GM12878 (cell line): ENCODE data around the gene MYO7A. TPM values are rescaled to one million over a fixed set of nuclear protein-coding genes. Genes with fewer than 3 reads are reported as not detected.

Experiments
- ATAC-seq: fragments of 200-7000 bp; cut with Tn5 transposase; 3 replicates; pipeline ENCODE4 v1.9.1; 2020; ENCODE audit warnings: mild to moderate bottlenecking, moderate library complexity
- BruUV-seq: library from RNA; stranded (reverse); fragments of 400-500 nt; replicated peaks from 2 replicates; lab custom pipeline; 2021; lab: Mats Ljungman, UMichigan
- CTCF ChIA-PET: fragments of 300-600 bp; sonication (Branson Sonifier 250); formaldehyde crosslinking; extraction: SDS; loops from one replicate; lab custom pipeline; 2021; ENCODE audit warnings: inconsistent platforms; lab: Yijun Ruan, JAX
- POLR2A ChIA-PET: fragments of 350-600 bp; formaldehyde crosslinking; extraction: SDS; loops from one replicate; lab custom pipeline; 2021; ENCODE audit warnings: inconsistent platforms; lab: Charles Lee
- RAD21 ChIA-PET: fragments of 300-600 bp; sonication (Branson Sonifier 250); formaldehyde crosslinking; loops from one replicate; lab custom pipeline; 2023; ENCODE audit warnings: antibody characterized with exemption; ENCODE audit not compliant: unreplicated experiment; lab: Charles Lee
- SMC1A ChIA-PET: fragments of 300-600 bp; sonication (Branson Sonifier 250); formaldehyde crosslinking; loops from one replicate; lab custom pipeline; 2023; ENCODE audit not compliant: unreplicated experiment, uncharacterized antibody; lab: Charles Lee
- DNase-seq: peaks from one replicate; pipeline ENCODE4 v3.0.0-alpha.2; 2011; ENCODE audit warnings: low read depth, low spot score
- FAIRE-seq: peaks from 3 replicates; lab custom pipeline; 2011; peaks lifted over from hg19 to GRCh38; lab: Jason Lieb, UNC
- H2AFZ ChIP-seq: 2 replicates; pipeline ENCODE4 v1.6.0; 2011; ENCODE audit warnings: low read depth, low read length, control low read depth; ENCODE audit not compliant: control insufficient read depth
- H3K27ac ChIP-seq: 2 replicates; pipeline ENCODE4 v1.5.1; 2011; ENCODE audit warnings: control low read depth; ENCODE audit not compliant: control insufficient read depth, insufficient read depth
- H3K27me3 ChIP-seq, 2 experiments: replicated peaks in 1 of 2; 2 replicates each; pipeline versions ENCODE4 v1.6.0 to v1.6.1; 2011; ENCODE audit warnings: low read length in 1 of 2; ENCODE audit not compliant: control insufficient read depth in 2 of 2, insufficient read depth in 2 of 2
- H3K36me3 ChIP-seq, 2 experiments: 2 replicates each; pipeline ENCODE4 v1.5.1; 2011; ENCODE audit warnings: low read length in 1 of 2; ENCODE audit not compliant: control insufficient read depth in 2 of 2, insufficient read depth in 2 of 2
- H3K4me1 ChIP-seq: 2 replicates; pipeline ENCODE4 v1.6.1; 2011; ENCODE audit warnings: mild to moderate bottlenecking, low read length, moderate library complexity, mixed read lengths; ENCODE audit not compliant: control insufficient read depth, insufficient read depth
- H3K4me2 ChIP-seq: 2 replicates; pipeline ENCODE4 v1.6.0; 2011; ENCODE audit warnings: control low read depth; ENCODE audit not compliant: control insufficient read depth, insufficient read depth
- H3K4me3 ChIP-seq: fragments of 200-600 bp; sonication (generic); 2 replicates; pipeline ENCODE4 v1.5.1; 2016
- H3K79me2 ChIP-seq: 2 replicates; pipeline ENCODE4 v1.6.0; 2011; ENCODE audit warnings: low read length; ENCODE audit not compliant: control insufficient read depth, insufficient read depth
- H3K9ac ChIP-seq: 2 replicates; pipeline ENCODE4 v1.8.0; 2011; ENCODE audit warnings: low read length, control low read depth, mixed read lengths; ENCODE audit not compliant: control insufficient read depth, insufficient read depth
- H3K9me3 ChIP-seq: replicated peaks from 3 replicates; pipeline ENCODE4 v1.5.1; 2011; ENCODE audit warnings: mild to moderate bottlenecking, low read length; ENCODE audit not compliant: control insufficient read depth, insufficient read depth
- H4K20me1 ChIP-seq: 2 replicates; pipeline ENCODE4 v1.6.0; 2011; ENCODE audit not compliant: control insufficient read depth, insufficient read depth
- CBX3 ChIP-seq: fragments of 200-600 bp; sonication (generic); IDR thresholded peaks from 2 replicates; pipeline ENCODE4 v1.6.1; 2016; ENCODE audit warnings: low read depth, borderline replicate concordance
- DPF2 ChIP-seq: fragments of 450-650 bp; IDR thresholded peaks from 2 replicates; pipeline ENCODE4 v1.6.1; 2017; ENCODE audit warnings: mild to moderate bottlenecking
- KLF5 ChIP-seq: fragments of 450-650 bp; IDR thresholded peaks from 2 replicates; pipeline ENCODE4 v1.6.1; 2014; ENCODE audit warnings: mild to moderate bottlenecking; ENCODE audit not compliant: partially characterized antibody
- SMAD5 ChIP-seq: IDR thresholded peaks from 2 replicates; pipeline ENCODE4 v1.6.1; 2016; ENCODE audit warnings: antibody characterized with exemption, low read depth
- WGBS: methylation state at CpG from one replicate; pipeline ENCODE4 v1.1.6; 2016; ENCODE audit warnings: low lambda C conversion rate; ENCODE audit not compliant: insufficient replicate concordance, insufficient coverage; ENCODE audit errors: missing lambda C conversion rate; 5-methylcytosine and 5-hydroxymethylcytosine counted together
- in situ Hi-C: fragments of 300-500 bp; cut with MboI; formaldehyde crosslinking; loops from 9 replicates; pipeline ENCODE4 v1.14.3; 2018; ENCODE audit warnings: mixed read lengths
- intact Hi-C: fragments of 100-400 bp; cut with micrococcal nuclease; formaldehyde crosslinking; loops from one replicate; pipeline ENCODE4 v1.14.2; 2022; ENCODE audit not compliant: unreplicated experiment
- polyA plus RNA-seq, 11 experiments: library from polyadenylated mRNA; depleted of rRNA in 4 of 11; unstranded in 6 of 11; stranded (reverse) in 5 of 11; fragments of >200 nt; fragmentation: Nextera tagmentation in 4 of 11; fragmentation: Illumina TruSeq in 1 of 11; extraction: Ambion mirVana in 4 of 11; extraction: Trizol in 1 of 11; gene quantifications; 1 replicate in 1 of 11; 2 replicates in 10 of 11; pipeline versions ENCODE4 v1.2.1 to v1.2.3, GENCODE V29; 2011 to 2016; ENCODE audit warnings: inconsistent platforms in 2 of 11, missing spikeins in 2 of 11, low read depth in 1 of 11
- total RNA-seq, 4 experiments: library from RNA; depleted of rRNA in 3 of 4; stranded (reverse); fragments of >200 nt in 3 of 4; fragmentation: Illumina TruSeq in 1 of 4; extraction: Trizol in 1 of 4; gene quantifications; 2 replicates each; pipeline versions ENCODE4 v1.2.1 to v1.2.3, GENCODE V29; 2013 to 2021
- TF ChIP-seq, protein P1 (sequence below): IDR thresholded peaks from 2 replicates; pipeline ENCODE4 v1.6.1; 2012; ENCODE audit warnings: mild to moderate bottlenecking, low read depth, low read length
- TF ChIP-seq, protein P2 (sequence below): fragments of 150-350 bp; IDR thresholded peaks from 2 replicates; pipeline ENCODE4 v1.6.1; 2014; ENCODE audit warnings: mild to moderate bottlenecking, low read depth, low read length

Gene MYO7A
- total and polyA plus RNA-seq, 10 of the 15 experiments (the other 5 are each of a cell fraction or from before 2014, with no cell fraction given) = 0.01 to 0.21 (median 0.04) TPM; not detected in 6

DNA sequence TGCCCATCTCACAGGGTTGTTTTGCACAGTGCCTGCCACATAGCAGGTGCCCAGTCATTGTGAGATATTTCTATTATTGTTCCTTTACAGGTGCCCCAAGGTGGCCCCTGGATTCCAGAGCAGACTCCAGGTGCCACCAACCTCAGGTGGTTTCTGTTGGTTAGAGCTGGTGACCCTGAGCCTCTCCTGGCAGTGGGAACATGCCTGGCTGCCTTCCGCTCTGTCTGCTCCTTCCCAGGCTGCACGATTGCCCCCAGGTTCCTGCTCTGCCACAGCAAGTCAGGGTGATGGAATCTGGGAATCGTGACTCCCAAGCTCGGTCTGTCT lies 38.0 kb upstream of the MYO7A start:
- ChIA-PET SMC1A (interaction anchor here (1.8 to 3.6 kb wide), 5 partner anchors 9 to 170 kb away, joined by 4 to 41 read pairs (median 24); no protein-coding TSS in a partner anchor), POLR2A (no interaction called here), RAD21 (interaction anchor here (0.8 to 5.9 kb wide), 5 partner anchors 25 to 169 kb away, joined by 3 to 84 read pairs (median 3); no protein-coding TSS in a partner anchor), CTCF (interaction anchor here (0.8 to 5.4 kb wide), 12 partner anchors 10 to 660 kb away, joined by 3 to 146 read pairs (median 6); partner anchors contain the start of genes B3GNT6 and CAPN5)
- Histone ChIP-seq H3K36me3 (no peaks in the 10 kb centered on the region), H4K20me1 (no peaks in the 10 kb centered on the region), H2AFZ (no peak overlapping the region), H3K79me2 (no peaks in the 10 kb centered on the region), H3K27ac (no peak overlapping the region), H3K27me3 (no peaks in the 10 kb centered on the region), H3K9ac (no peak overlapping the region), H3K4me3 (no peak overlapping the region), H3K4me2 (no peak overlapping the region), H3K4me1 (no peaks in the 10 kb centered on the region), H3K9me3 (no peaks in the 10 kb centered on the region)
- 35% methylated on average over 4 of the region's 4 CpGs for WGBS
- in situ Hi-C loops (loop anchor here (5.0 kb wide), 1 partner anchor 43 kb away; no protein-coding TSS in a partner anchor), intact Hi-C loops (no loop called here)
- ATAC-seq = no peak
- FAIRE-seq = no peak
- BruUV-seq = no TSS peak
- DNase-seq = no peak
- TF ChIP-seq KLF5 = no peak

DNA sequence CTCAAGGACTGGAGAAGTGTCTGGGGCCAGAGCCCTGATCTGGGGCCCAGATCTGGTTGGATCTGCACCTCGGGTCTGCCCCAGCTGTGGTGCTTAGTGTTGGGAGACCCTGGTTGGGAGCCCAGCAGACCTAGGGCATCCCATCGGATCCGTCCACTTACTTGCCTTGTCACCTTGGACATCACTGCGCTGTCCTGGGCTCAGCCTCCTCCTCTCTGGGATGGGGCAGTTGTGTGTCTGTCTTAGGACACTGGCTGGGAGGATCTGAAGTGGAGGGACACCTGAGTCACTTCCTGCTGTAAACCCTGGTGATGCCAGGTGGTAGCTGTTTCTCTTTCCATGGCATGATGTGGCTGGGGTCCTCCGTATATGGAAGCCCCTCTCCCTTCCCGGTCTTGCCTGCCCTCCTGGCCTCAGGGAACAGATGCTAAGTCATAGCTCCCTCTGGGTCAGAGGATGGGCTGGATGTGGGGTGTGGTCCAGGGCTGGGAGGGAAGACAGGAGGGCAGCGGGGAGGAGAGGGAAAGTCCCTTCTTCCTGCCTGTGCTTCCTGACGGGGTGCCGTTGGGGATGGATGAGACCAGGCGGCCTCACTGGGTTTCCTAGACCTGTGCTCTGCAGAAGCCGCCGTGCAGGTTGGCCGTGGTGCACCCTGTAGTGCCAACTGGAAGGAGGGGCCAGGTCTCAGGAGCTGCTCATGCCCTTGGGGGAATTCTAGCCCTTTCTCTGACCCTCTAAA lies 37.5 kb upstream of the MYO7A start:
- TF ChIP-seq CBX3 (no peak), SMAD5 (no peak), DPF2 (no peak)
- TF ChIP-seq, protein P1, sequence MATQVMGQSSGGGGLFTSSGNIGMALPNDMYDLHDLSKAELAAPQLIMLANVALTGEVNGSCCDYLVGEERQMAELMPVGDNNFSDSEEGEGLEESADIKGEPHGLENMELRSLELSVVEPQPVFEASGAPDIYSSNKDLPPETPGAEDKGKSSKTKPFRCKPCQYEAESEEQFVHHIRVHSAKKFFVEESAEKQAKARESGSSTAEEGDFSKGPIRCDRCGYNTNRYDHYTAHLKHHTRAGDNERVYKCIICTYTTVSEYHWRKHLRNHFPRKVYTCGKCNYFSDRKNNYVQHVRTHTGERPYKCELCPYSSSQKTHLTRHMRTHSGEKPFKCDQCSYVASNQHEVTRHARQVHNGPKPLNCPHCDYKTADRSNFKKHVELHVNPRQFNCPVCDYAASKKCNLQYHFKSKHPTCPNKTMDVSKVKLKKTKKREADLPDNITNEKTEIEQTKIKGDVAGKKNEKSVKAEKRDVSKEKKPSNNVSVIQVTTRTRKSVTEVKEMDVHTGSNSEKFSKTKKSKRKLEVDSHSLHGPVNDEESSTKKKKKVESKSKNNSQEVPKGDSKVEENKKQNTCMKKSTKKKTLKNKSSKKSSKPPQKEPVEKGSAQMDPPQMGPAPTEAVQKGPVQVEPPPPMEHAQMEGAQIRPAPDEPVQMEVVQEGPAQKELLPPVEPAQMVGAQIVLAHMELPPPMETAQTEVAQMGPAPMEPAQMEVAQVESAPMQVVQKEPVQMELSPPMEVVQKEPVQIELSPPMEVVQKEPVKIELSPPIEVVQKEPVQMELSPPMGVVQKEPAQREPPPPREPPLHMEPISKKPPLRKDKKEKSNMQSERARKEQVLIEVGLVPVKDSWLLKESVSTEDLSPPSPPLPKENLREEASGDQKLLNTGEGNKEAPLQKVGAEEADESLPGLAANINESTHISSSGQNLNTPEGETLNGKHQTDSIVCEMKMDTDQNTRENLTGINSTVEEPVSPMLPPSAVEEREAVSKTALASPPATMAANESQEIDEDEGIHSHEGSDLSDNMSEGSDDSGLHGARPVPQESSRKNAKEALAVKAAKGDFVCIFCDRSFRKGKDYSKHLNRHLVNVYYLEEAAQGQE = no peak
- TF ChIP-seq, protein P2, sequence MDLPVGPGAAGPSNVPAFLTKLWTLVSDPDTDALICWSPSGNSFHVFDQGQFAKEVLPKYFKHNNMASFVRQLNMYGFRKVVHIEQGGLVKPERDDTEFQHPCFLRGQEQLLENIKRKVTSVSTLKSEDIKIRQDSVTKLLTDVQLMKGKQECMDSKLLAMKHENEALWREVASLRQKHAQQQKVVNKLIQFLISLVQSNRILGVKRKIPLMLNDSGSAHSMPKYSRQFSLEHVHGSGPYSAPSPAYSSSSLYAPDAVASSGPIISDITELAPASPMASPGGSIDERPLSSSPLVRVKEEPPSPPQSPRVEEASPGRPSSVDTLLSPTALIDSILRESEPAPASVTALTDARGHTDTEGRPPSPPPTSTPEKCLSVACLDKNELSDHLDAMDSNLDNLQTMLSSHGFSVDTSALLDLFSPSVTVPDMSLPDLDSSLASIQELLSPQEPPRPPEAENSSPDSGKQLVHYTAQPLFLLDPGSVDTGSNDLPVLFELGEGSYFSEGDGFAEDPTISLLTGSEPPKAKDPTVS = no peak
- in situ Hi-C loops (loop anchor here (5.0 kb wide), 1 partner anchor 43 kb away; no protein-coding TSS in a partner anchor), intact Hi-C loops (loop anchor here (1.0 kb wide), 3 partner anchors 43 to 280 kb away; no protein-coding TSS in a partner anchor)
- ChIA-PET SMC1A (interaction anchor here (0.7 to 3.6 kb wide), 13 partner anchors 9 to 236 kb away, joined by 3 to 41 read pairs (median 4); no protein-coding TSS in a partner anchor), RAD21 (interaction anchor here (0.6 to 5.9 kb wide), 20 partner anchors 26 to 457 kb away, joined by 3 to 84 read pairs (median 3); no protein-coding TSS in a partner anchor), CTCF (interaction anchor here (0.5 to 5.4 kb wide), 32 partner anchors 8 to 1067 kb away, joined by 3 to 146 read pairs (median 6); partner anchors contain the start of genes B3GNT6, CAPN5 and OMP), POLR2A (interaction anchor here (0.5 kb wide), 1 partner anchor 166 kb away, joined by 3 read pairs; no protein-coding TSS in a partner anchor)
- Histone ChIP-seq H2AFZ (no peak overlapping the region), H3K9ac (no peak overlapping the region), H3K4me2 (no peak overlapping the region), H3K4me1 (no peaks in the 10 kb centered on the region), H3K9me3 (no peaks in the 10 kb centered on the region), H3K36me3 (no peaks in the 10 kb centered on the region), H4K20me1 (no peaks in the 10 kb centered on the region), H3K27ac (no peak overlapping the region), H3K79me2 (no peaks in the 10 kb centered on the region), H3K27me3 (no peaks in the 10 kb centered on the region), H3K4me3 (no peak overlapping the region)
- no TSS peak for BruUV-seq
- peak; percentile 9; the same call in 1 of the 3 replicates for ATAC-seq
- no peak for FAIRE-seq
- no peak for DNase-seq
- WGBS = 28% methylated on average over 13 of the region's 13 CpGs
